22Rv1 (cell line): ENCODE data around the gene MAP3K10.

Experiments
- CTCF ChIP-seq: fragments of 450-650 bp; IDR thresholded peaks from 2 replicates; pipeline ENCODE4 v1.5.1; 2017; ENCODE audit warnings: mild to moderate bottlenecking
- ZFX ChIP-seq: fragments of 450-650 bp; IDR thresholded peaks from 2 replicates; pipeline ENCODE4 v1.6.1; 2017; ENCODE audit warnings: antibody characterized with exemption, borderline replicate concordance

- TF ChIP-seq CTCF = no peak
- no peak for TF ChIP-seq ZFX
Observed at GRCh38 chr19:40256512-40256911, 65.3 kb downstream of the MAP3K10 start.
